K562 (cell line): ENCODE measurements around the gene IGFL1. TPM values are rescaled to one million over a fixed set of nuclear protein-coding genes. Genes with fewer than 3 reads are reported as not detected.
A peak's percentile ranks its signal among the peaks of the same experiment; 100 is the strongest.

ENCODE experiments used
- BMI1 ChIP-seq: fragments of 150-350 bp; IDR thresholded peaks from 2 replicates; pipeline ENCODE4 v1.6.1; 2014; ENCODE audit warnings: low read length
- CBFA2T3 ChIP-seq: fragments of 450-650 bp; IDR thresholded peaks from 2 replicates; pipeline ENCODE4 v1.6.1; 2017
- DMBX1 ChIP-seq: fragments of 250-450 bp; sonication (Bioruptor Pico); IDR thresholded peaks from 2 replicates; pipeline ENCODE4 v1.8.0; 2022; ENCODE audit warnings: inconsistent platforms, mild to moderate bottlenecking, moderate library complexity, borderline replicate concordance
- ETS2 ChIP-seq: IDR thresholded peaks from 2 replicates; pipeline ENCODE4 v1.6.1; 2016; ENCODE audit warnings: borderline replicate concordance, missing genetic modification characterization, mild to moderate bottlenecking, moderate library complexity, missing compliant biosample characterization; ENCODE audit not compliant: poor library complexity, severe bottlenecking
- FOXJ3 ChIP-seq: sonication (generic); formaldehyde crosslinking; IDR thresholded peaks from 2 replicates; pipeline ENCODE4 v1.4.0; 2020; ENCODE audit warnings: mild to moderate bottlenecking, missing genetic modification reagents
- FOXM1 ChIP-seq, 2 experiments: fragments of 450-650 bp in 1 of 2; sonication (generic) in 1 of 2; formaldehyde crosslinking in 1 of 2; IDR thresholded peaks; 2 replicates each; pipeline versions ENCODE4 v1.6.1 to v1.9.0; 2017 to 2022; ENCODE audit warnings: low read depth in 2 of 2, mild to moderate bottlenecking in 2 of 2, missing genetic modification reagents in 1 of 2, moderate library complexity in 1 of 2
- HCFC1 ChIP-seq: IDR thresholded peaks from 2 replicates; pipeline ENCODE4 v1.6.1; 2012; ENCODE audit warnings: low read depth, low read length, improper control_type of control experiment
- HDAC8 ChIP-seq: fragments of 450-650 bp; IDR thresholded peaks from 2 replicates; pipeline ENCODE4 v1.6.1; 2016; ENCODE audit warnings: mild to moderate bottlenecking, missing genetic modification characterization, moderate library complexity, missing compliant biosample characterization
- NFRKB ChIP-seq: fragments of 450-650 bp; IDR thresholded peaks from 2 replicates; pipeline ENCODE4 v1.6.1; 2016; ENCODE audit warnings: low read depth
- PRPF4 ChIP-seq: fragments of 200-400 bp; formaldehyde crosslinking; IDR thresholded peaks from one replicate; pipeline ENCODE4 v1.6.1; 2017; ENCODE audit warnings: low read length, low read depth, mild to moderate bottlenecking; ENCODE audit not compliant: insufficient read depth, poor library complexity, severe bottlenecking
- RNF2 ChIP-seq: sonication (generic); IDR thresholded peaks from 2 replicates; pipeline ENCODE4 v1.6.1; 2016
- SMAD3 ChIP-seq: fragments of 450-650 bp; formaldehyde crosslinking; conservative IDR thresholded peaks from 2 replicates; pipeline ENCODE4 v1.4.0; 2020; ENCODE audit warnings: mild to moderate bottlenecking
- SRSF1 ChIP-seq: fragments of 200-400 bp; formaldehyde crosslinking; IDR thresholded peaks from 2 replicates; pipeline ENCODE4 v1.6.1; 2017; ENCODE audit warnings: mild to moderate bottlenecking, low read depth, low read length, moderate library complexity
- SUPT5H ChIP-seq: fragments of 450-650 bp; IDR thresholded peaks from 2 replicates; pipeline ENCODE4 v1.6.1; 2016
- TFE3 ChIP-seq: fragments of 450-650 bp; formaldehyde crosslinking; IDR thresholded peaks from 2 replicates; pipeline ENCODE4 v1.4.0; 2020; ENCODE audit warnings: mild to moderate bottlenecking, mixed read lengths
- WHSC1 ChIP-seq: IDR thresholded peaks from one replicate; pipeline ENCODE4 v1.6.1; 2012; ENCODE audit warnings: low read length, control low read depth, inconsistent platforms
- ZBTB8A ChIP-seq: fragments of 450-650 bp; IDR thresholded peaks from 2 replicates; pipeline ENCODE4 v1.6.1; 2018; ENCODE audit warnings: mild to moderate bottlenecking, moderate library complexity; ENCODE audit not compliant: partially characterized antibody
- ZKSCAN3 ChIP-seq: fragments of 250-450 bp; sonication (Bioruptor Pico); IDR thresholded peaks from 2 replicates; pipeline ENCODE4 v1.4.0; 2020
- ZNF143 ChIP-seq: sonication (generic); formaldehyde crosslinking; IDR thresholded peaks from 2 replicates; pipeline ENCODE4 v1.9.0; 2022; ENCODE audit warnings: mild to moderate bottlenecking, missing genetic modification reagents
- ZNF184 ChIP-seq: sonication (generic); formaldehyde crosslinking; IDR thresholded peaks from 2 replicates; pipeline ENCODE4 v1.5.0; 2020; ENCODE audit warnings: missing genetic modification reagents
- ZNF384 ChIP-seq: IDR thresholded peaks from 2 replicates; pipeline ENCODE4 v1.6.1; 2012; ENCODE audit warnings: low read depth, low read length, improper control_type of control experiment
- ZNF668 ChIP-seq: fragments of 250-450 bp; sonication (Bioruptor Pico); IDR thresholded peaks from 2 replicates; pipeline ENCODE4 v1.8.0; 2022; ENCODE audit warnings: mild to moderate bottlenecking, inconsistent platforms
- ZNF699 ChIP-seq: fragments of 250-450 bp; sonication (Bioruptor Pico); IDR thresholded peaks from 2 replicates; pipeline ENCODE4 v1.8.0; 2021; ENCODE audit warnings: mild to moderate bottlenecking, moderate library complexity; ENCODE audit not compliant: insufficient replicate concordance
- polyA plus RNA-seq, 8 experiments: library from polyadenylated mRNA; depleted of rRNA in 4 of 8; stranded (reverse) in 5 of 8; unstranded in 3 of 8; fragments of >200 nt; fragmentation: Nextera tagmentation in 2 of 8; fragmentation: Illumina TruSeq in 1 of 8; extraction: Ambion mirVana in 2 of 8; extraction: Trizol in 1 of 8; gene quantifications; 2 replicates each; pipeline versions ENCODE4 v1.2.1 to v1.2.3, GENCODE V29; 2011 to 2014; ENCODE audit warnings: inconsistent platforms in 1 of 8, missing spikeins in 1 of 8
- total RNA-seq, 7 experiments: library from RNA; depleted of rRNA in 6 of 7; stranded (reverse); fragments of >200 nt in 6 of 7; fragmentation: Illumina TruSeq in 2 of 7; extraction: Trizol in 2 of 7; gene quantifications; 2 replicates each; pipeline versions ENCODE4 v1.2.1 to v1.2.3, GENCODE V29; 2011 to 2021; ENCODE audit warnings: low replicate concordance in 1 of 7
- TF ChIP-seq, protein P1 (sequence below): fragments of 250-450 bp; sonication (Bioruptor Pico); IDR thresholded peaks from 2 replicates; pipeline ENCODE4 v1.5.0; 2021; ENCODE audit warnings: mild to moderate bottlenecking, moderate library complexity
- TF ChIP-seq, protein P2 (sequence below): fragments of 250-450 bp; sonication (Bioruptor Pico); IDR thresholded peaks from 2 replicates; pipeline ENCODE4 v1.8.0; 2021; ENCODE audit warnings: borderline replicate concordance, mild to moderate bottlenecking, moderate library complexity; ENCODE audit not compliant: poor library complexity, severe bottlenecking

Gene IGFL1
- total and polyA plus RNA-seq, 9 of the 15 experiments (the other 6 are each of a cell fraction or from before 2014, with no cell fraction given): not detected

- TF ChIP-seq, protein P1, sequence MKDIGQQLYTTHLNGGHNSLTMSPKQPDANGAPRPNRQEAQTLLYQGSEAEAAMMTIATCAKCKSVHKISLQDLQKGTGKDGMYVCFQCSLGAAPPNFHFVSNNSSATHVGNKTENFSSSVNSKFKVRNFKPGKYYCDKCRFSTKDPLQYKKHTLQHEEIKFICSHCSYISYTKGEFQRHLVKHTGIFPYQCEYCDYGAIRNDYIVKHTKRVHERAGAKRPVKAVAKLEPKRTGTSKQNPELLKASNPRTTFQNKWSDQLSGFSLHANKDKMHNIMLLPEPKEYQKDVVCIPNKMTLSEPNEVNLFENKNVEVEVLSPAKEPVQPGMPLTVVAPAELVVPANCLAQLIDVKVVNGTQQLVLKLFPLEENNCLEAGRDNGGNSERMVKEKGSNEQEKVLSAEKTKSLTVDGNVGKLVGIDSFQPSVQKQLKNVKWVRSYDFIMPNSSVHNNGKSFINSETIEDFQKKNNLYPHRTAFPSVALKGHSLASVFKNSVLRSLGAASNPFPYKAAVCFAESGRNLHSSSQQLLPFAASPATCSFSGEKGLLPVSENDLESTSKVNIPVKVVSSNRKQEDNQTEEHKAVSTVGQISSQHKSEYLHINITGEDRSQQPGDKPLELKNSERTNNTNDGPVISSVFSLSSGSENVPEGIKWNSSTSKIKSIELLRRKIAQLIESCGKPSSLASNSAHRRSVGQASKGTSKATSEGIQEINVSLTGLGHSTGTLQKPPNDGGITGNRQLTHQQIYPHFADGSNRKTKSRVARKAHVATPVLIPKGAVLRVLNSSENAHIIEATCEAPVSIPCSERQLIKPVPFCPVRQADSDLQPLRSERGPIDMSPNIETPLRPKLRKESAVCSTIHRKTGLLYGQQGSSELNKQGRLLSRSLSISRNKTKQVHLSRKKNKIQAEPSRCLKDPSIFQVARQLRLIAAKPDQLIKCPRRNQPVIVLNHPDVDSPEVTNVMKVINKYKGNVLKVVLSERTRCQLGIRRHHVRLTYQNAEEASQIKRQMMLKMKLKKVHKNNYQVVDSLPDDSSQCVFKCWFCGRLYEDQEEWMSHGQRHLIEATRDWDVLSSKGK (CRISPR knock-in tag): no peak
- TF ChIP-seq BMI1: no peak
- no peak for TF ChIP-seq ZKSCAN3 (CRISPR knock-in tag)
- TF ChIP-seq WHSC1: no peak
- TF ChIP-seq PRPF4: no peak
- no peak for TF ChIP-seq ZNF184 (CRISPR knock-in tag)
- 0 out of 2 replicates have a peak, but pooled peaks have one; percentile 10 for TF ChIP-seq HCFC1
- TF ChIP-seq ZNF384: no peak
- TF ChIP-seq FOXM1 (IDR thresholded peaks at IDR 0.05; ENCODE audit: low read depth): 0 out of 2 replicates have a peak, but pooled peaks have one; percentile 27
- TF ChIP-seq FOXM1 (CRISPR knock-in tag; IDR thresholded peaks at IDR 0.05; ENCODE audit: low read depth): no peak
- peak; percentile 27; the same call in 1 of the 2 replicates for TF ChIP-seq NFRKB
- no peak for TF ChIP-seq FOXJ3 (CRISPR knock-in tag)
- TF ChIP-seq CBFA2T3: peak; percentile 86
- TF ChIP-seq DMBX1 (CRISPR knock-in tag): no peak
- TF ChIP-seq SUPT5H: no peak
- TF ChIP-seq, protein P2, sequence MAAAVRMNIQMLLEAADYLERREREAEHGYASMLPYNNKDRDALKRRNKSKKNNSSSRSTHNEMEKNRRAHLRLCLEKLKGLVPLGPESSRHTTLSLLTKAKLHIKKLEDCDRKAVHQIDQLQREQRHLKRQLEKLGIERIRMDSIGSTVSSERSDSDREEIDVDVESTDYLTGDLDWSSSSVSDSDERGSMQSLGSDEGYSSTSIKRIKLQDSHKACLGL (CRISPR knock-in tag): no peak
- TF ChIP-seq RNF2: peak; percentile 88
- no peak for TF ChIP-seq ZNF699 (CRISPR knock-in tag)
- peak; percentile 9; the same call in 1 of the 2 replicates for TF ChIP-seq SMAD3 (CRISPR knock-in tag)
- TF ChIP-seq TFE3: no peak; the same call in 1 of the 2 replicates
- TF ChIP-seq ETS2: no peak
- TF ChIP-seq HDAC8 (tag): no peak
- no peak for TF ChIP-seq ZBTB8A
- TF ChIP-seq SRSF1: no peak
- TF ChIP-seq ZNF143 (CRISPR knock-in tag): no peak
- TF ChIP-seq ZNF668 (CRISPR knock-in tag): no peak
Measured at GRCh38 chr19:46192992-46193650, 36.4 kb upstream of the IGFL1 start (continued).
